ENCODE results near the gene TBC1D9.
"Not testable (repeated sequence)": the region's sequence is repeated elsewhere in the genome, so short reads cannot be mapped to it uniquely, and the experiment has no call there.

Gene TBC1D9

DNA sequence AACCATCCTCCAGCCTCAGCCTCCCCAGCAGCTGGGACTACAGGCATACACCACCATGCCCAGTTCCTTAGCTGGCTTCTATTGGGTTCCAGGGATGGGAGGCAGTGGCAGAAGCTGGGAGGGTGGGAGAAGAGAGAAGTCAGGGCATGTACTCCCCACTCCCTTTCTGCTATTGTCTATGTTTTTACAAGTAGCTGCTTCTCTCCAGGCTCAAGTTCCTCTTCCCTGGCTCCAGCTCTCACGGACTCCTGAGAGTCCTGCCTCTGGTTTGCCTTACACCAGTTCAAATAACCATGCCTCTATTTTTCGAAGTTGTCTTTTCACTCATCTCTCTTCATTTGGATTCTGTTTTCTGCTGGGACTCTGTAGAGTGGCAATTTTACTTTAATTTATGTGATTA lies 2.9 kb downstream of the TBC1D9 start:
- Histone ChIP-seq H3K9ac (ENCODE audit: low read depth, low read length) (no peak overlapping the region), H3K4me1 (ENCODE audit: control insufficient read depth, insufficient read depth, low read length) (peaks cover 8% of the 10 kb centered on the region), H3K27ac (ENCODE audit: low read depth, low read length) (no peak overlapping the region), H3K4me3 (ENCODE audit: low read depth, low read length) (no peak overlapping the region), H3K9me3 (ENCODE audit: control insufficient read depth, insufficient read depth, low read length) (no peaks in the 10 kb centered on the region), H3K36me3 (ENCODE audit: control insufficient read depth, insufficient read depth, low read length) (no peaks in the 10 kb centered on the region), H3K27me3 (ENCODE audit: control insufficient read depth, insufficient read depth, low read length) (peaks cover 60% of the 10 kb centered on the region)

DNA sequence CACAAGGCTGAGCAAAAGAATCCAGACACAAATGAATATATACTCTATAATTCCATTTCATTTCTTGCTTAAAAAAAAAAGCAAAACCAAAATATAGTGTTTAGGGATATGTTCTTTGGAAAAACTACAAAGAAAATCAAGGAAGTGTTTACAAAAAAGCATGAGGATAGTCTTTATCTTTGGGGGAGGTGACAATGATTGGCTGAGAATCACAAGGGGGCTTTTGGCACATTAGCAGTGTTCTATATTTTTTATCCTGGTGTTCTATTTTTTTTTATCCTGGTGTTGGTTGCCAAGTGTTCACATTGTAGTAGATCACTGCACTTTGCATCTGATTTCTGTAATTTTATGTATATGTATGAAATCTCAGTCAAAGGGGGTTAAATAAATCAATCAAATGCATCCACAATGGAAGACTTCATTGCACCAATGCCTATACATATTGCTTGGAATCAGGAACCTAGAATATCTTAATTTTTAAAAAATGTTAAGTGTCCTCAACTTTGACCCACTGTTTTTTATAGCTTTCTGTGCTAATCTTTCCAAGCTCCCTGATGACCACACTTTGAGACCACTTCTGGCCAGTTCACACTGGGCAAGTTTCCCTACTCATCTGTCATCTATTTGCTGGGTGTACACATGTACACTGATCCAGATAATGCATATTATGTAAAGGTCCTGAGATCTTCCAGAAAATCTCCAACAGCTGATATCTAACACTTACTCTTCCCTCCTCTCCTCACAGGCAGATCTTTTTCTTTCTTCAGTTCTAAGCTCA lies 3.7 kb downstream of the TBC1D9 start:
- Histone ChIP-seq H3K4me3 (ENCODE audit: low read depth, low read length) (no peak overlapping the region), H3K4me1 (ENCODE audit: control insufficient read depth, insufficient read depth, low read length) (peaks cover 6% of the 10 kb centered on the region), H3K9ac (ENCODE audit: low read depth, low read length) (no peak overlapping the region), H3K27ac (ENCODE audit: low read depth, low read length) (no peak overlapping the region), H3K36me3 (ENCODE audit: control insufficient read depth, insufficient read depth, low read length) (no peaks in the 10 kb centered on the region), H3K9me3 (ENCODE audit: control insufficient read depth, insufficient read depth, low read length) (no peaks in the 10 kb centered on the region), H3K27me3 (ENCODE audit: control insufficient read depth, insufficient read depth, low read length) (peaks cover 52% of the 10 kb centered on the region)

DNA sequence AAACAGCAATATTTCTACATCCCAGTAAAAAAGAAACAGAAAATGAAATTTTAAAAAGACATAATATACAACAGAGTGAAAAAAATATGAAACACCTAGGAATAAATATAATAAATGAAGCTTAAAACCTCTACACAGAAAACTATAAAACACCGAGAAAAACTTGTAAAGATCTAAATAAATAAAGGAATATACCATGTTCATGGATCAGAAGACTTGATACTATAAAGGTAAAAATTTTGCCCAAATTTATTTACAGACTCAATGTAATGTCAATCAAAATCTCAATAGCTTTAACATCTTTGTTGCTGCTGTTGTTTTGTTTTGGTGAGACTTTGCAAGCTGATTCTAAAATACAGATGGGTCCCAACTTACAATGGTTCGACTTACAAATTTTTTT lies 5.7 kb downstream of the TBC1D9 start:
- H3K4me3 ChIP-seq (ENCODE audit: low read depth, low read length) = no peak overlapping the region
- no peak overlapping the region for H3K9ac ChIP-seq (ENCODE audit: low read depth, low read length)
- H3K9me3 ChIP-seq (ENCODE audit: control insufficient read depth, insufficient read depth, low read length) = no peaks in the 10 kb centered on the region
- H3K36me3 ChIP-seq (ENCODE audit: control insufficient read depth, insufficient read depth, low read length) = no peaks in the 10 kb centered on the region
- peaks cover 36% of the 10 kb centered on the region for H3K27me3 ChIP-seq (ENCODE audit: control insufficient read depth, insufficient read depth, low read length)
- H3K4me1 ChIP-seq (ENCODE audit: control insufficient read depth, insufficient read depth, low read length) = no peaks in the 10 kb centered on the region
- no peak overlapping the region for H3K27ac ChIP-seq (ENCODE audit: low read depth, low read length)

DNA sequence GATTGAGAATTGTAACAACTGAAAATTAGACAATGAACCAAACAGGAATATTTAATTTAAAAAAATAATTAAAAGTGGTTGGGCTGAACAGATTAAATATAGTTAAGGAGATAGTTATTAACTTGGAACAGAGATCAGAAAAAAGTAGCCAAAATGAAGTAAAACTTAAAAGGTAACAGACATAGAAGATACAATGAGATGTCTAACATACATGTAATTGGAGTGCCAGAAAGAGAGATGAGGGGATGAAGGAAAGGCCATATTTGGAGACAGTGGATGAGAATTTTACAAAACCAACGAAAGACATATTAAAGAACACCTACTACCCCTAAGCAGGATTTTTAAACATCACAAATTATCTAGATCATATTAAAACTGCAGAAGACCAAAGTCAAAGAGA lies 8.0 kb downstream of the TBC1D9 start:
- Histone ChIP-seq H3K9ac (ENCODE audit: low read depth, low read length) (no peak overlapping the region), H3K36me3 (ENCODE audit: control insufficient read depth, insufficient read depth, low read length) (no peaks in the 10 kb centered on the region), H3K27me3 (ENCODE audit: control insufficient read depth, insufficient read depth, low read length) (peaks cover 13% of the 10 kb centered on the region), H3K4me3 (ENCODE audit: low read depth, low read length) (no peak overlapping the region), H3K9me3 (ENCODE audit: control insufficient read depth, insufficient read depth, low read length) (no peaks in the 10 kb centered on the region), H3K27ac (ENCODE audit: low read depth, low read length) (no peak overlapping the region), H3K4me1 (ENCODE audit: control insufficient read depth, insufficient read depth, low read length) (peaks cover 14% of the 10 kb centered on the region)

DNA sequence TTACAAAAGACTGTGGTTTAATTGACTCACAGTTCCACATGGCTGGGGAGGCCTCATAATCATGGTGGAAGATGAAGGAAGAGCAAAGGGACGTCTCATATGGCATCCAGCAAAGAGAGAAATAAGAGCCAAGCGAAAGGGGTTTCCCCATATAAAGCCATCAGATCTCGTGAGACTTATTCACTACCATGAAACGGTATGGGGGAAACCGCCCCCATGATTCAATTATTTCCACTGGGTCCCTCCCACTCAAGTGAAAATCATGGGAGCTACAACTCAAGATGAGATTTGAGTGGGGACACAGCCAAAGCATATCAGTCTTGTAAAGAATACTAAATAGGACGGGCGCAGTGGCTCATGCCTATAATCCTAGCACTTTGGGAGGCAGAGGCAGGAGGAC lies 9.6 kb downstream of the TBC1D9 start:
- not testable (repeated sequence) for H3K27me3 ChIP-seq (ENCODE audit: control insufficient read depth, insufficient read depth, low read length); H3K27ac ChIP-seq (ENCODE audit: low read depth, low read length); H3K36me3 ChIP-seq (ENCODE audit: control insufficient read depth, insufficient read depth, low read length); H3K9me3 ChIP-seq (ENCODE audit: control insufficient read depth, insufficient read depth, low read length); H3K4me3 ChIP-seq (ENCODE audit: low read depth, low read length); H3K9ac ChIP-seq (ENCODE audit: low read depth, low read length)
- H3K4me1 ChIP-seq (ENCODE audit: control insufficient read depth, insufficient read depth, low read length) = peaks cover 20% of the 10 kb centered on the region

DNA sequence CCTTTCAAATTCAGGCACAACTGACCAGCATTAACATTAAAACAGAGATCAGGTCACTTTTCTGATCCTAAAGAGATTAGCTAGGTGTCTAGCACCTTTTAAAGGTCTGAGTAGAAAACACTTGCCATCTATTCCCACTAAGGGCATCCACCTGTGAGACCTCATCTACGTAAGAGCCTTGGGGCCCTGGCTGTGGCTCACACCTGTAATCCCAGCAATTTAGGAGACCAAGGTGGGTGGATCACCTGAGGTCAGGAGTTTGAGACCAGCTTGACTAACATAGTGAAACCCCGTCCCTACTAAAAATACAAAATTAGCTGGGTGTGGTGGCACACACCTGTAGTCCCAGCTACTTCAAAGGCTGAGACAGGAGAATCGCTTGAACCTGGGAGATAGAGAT lies 11.8 kb downstream of the TBC1D9 start:
- H3K9ac ChIP-seq (ENCODE audit: low read depth, low read length) = no peak overlapping the region
- H3K9me3 ChIP-seq (ENCODE audit: control insufficient read depth, insufficient read depth, low read length) = no peaks in the 10 kb centered on the region
- no peak overlapping the region for H3K4me3 ChIP-seq (ENCODE audit: low read depth, low read length)
- no peaks in the 10 kb centered on the region for H3K36me3 ChIP-seq (ENCODE audit: control insufficient read depth, insufficient read depth, low read length)
- no peak overlapping the region for H3K27ac ChIP-seq (ENCODE audit: low read depth, low read length)
- no peaks in the 10 kb centered on the region for H3K27me3 ChIP-seq (ENCODE audit: control insufficient read depth, insufficient read depth, low read length)
- H3K4me1 ChIP-seq (ENCODE audit: control insufficient read depth, insufficient read depth, low read length) = peaks cover 33% of the 10 kb centered on the region

DNA sequence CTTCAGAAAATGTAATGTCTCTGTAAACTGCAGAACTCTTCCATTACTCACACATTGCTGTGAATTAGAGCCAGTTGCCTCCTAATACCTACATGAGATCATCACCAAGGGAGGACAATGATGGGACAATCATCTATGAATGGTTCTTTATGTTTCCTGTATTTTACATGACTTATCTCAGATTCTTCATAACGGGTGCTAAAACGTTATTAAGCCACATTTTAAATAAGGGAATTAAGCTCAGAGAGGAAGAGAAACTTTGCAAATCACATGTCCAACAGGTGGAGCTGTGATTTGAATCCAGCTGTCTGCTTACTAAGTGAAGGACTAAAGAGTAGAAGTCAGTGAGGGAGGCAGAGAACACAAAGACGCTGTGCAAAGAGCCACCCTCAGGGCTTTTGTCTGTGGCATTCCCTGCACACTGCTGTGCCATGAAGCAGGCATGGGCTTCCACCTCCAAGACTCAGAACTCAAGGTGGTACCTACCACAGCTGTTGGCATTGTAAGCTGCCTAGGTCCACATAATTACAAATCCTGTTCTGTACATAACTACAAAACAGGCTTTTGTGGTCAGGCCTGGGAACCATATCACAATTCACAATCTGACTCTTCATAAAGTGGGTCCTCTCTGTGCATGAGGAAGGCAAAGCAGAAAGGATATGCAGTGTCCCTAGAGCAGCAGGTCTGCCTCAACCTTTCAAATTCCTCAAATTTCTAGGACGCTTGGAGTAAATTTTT lies 12.8 kb downstream of the TBC1D9 start:
- Histone ChIP-seq H3K9ac (ENCODE audit: low read depth, low read length) (no peak overlapping the region), H3K27ac (ENCODE audit: low read depth, low read length) (peak overlapping the region; percentile 36), H3K27me3 (ENCODE audit: control insufficient read depth, insufficient read depth, low read length) (no peaks in the 10 kb centered on the region), H3K36me3 (ENCODE audit: control insufficient read depth, insufficient read depth, low read length) (no peaks in the 10 kb centered on the region), H3K4me3 (ENCODE audit: low read depth, low read length) (no peak overlapping the region), H3K9me3 (ENCODE audit: control insufficient read depth, insufficient read depth, low read length) (no peaks in the 10 kb centered on the region), H3K4me1 (ENCODE audit: control insufficient read depth, insufficient read depth, low read length) (peaks cover 38% of the 10 kb centered on the region)

DNA sequence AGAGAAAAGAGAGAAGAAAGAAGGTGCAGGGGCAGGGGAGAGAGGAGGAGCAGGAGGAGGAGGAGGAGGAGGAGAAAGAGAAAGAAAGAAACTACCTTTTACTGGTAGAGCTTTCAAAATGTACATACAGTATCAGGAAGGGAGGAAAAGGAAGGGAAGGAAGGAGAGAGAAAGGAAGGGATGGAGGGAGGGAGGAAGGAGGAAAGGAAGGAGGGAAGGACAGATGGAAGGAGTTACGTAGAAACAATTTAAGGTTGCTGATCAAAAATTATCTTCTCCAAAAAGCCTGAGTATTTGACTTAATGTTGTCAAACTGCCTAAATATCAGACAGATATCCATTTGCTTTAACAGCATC lies 13.4 kb downstream of the TBC1D9 start:
- Histone ChIP-seq H3K4me3 (ENCODE audit: low read depth, low read length) (no peak overlapping the region), H3K36me3 (ENCODE audit: control insufficient read depth, insufficient read depth, low read length) (no peaks in the 10 kb centered on the region), H3K9ac (ENCODE audit: low read depth, low read length) (no peak overlapping the region), H3K9me3 (ENCODE audit: control insufficient read depth, insufficient read depth, low read length) (no peaks in the 10 kb centered on the region), H3K4me1 (ENCODE audit: control insufficient read depth, insufficient read depth, low read length) (peaks cover 43% of the 10 kb centered on the region), H3K27me3 (ENCODE audit: control insufficient read depth, insufficient read depth, low read length) (no peaks in the 10 kb centered on the region), H3K27ac (ENCODE audit: low read depth, low read length) (no peak overlapping the region)

DNA sequence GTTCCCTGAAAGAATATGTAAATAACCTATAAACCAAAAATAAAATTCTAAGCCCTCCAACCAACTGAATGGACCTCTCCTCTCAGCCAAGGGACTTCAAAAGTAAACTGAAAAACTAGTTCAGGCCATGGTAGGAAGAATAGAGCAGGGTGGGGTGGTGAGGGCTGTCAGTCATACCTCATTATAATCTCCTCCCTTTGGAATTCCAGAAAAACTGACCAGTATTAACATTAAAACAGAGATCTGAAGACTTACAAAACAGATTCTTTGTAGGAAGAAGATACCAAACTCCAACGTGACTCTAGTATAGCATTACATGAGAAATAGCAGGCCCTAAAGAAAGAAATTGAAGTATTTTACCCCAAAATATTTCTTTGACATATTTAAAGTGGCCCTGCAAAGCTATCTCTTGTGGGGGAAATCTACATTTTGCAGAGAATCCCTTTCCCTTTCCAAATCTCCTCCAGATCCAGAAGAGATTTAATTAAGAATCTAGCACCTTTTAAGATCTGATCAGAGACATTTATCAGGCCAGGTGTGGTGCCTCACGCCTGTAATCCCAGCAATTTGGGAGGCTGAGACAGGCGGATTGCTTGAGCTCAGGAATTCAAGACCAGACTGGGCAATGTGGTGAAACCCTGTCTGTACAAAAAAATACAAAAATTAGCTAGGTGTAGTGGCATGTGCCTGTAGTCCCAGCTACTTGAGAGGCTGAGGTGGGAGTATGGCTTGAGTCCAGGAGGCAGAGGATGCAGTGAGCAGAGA lies 15.1 kb downstream of the TBC1D9 start:
- Histone ChIP-seq H3K9ac (ENCODE audit: low read depth, low read length) (no peak overlapping the region), H3K9me3 (ENCODE audit: control insufficient read depth, insufficient read depth, low read length) (no peaks in the 10 kb centered on the region), H3K4me3 (ENCODE audit: low read depth, low read length) (no peak overlapping the region), H3K4me1 (ENCODE audit: control insufficient read depth, insufficient read depth, low read length) (peaks cover 56% of the 10 kb centered on the region), H3K27ac (ENCODE audit: low read depth, low read length) (peak overlapping the region; percentile 71), H3K36me3 (ENCODE audit: control insufficient read depth, insufficient read depth, low read length) (no peaks in the 10 kb centered on the region), H3K27me3 (ENCODE audit: control insufficient read depth, insufficient read depth, low read length) (no peaks in the 10 kb centered on the region)

DNA sequence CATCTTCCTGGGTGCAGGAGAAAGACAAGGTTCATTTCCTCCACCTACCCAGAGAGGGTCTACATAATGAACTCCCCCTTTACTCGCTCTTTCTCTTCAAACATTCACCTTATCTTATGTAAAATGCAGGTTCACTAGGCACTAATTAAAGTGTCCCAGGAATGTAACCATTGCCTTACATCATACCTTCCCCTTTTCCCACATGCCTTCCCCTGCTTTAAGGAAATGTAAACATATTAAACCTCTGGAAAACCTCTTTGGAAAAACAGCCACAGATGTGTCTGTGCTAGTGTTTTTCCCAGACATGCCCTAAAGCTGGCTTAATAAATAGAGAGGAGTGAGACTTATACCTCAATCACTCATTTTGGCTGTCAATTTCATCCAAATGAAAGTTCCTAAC lies 15.8 kb downstream of the TBC1D9 start:
- Histone ChIP-seq H3K27me3 (ENCODE audit: control insufficient read depth, insufficient read depth, low read length) (no peaks in the 10 kb centered on the region), H3K9me3 (ENCODE audit: control insufficient read depth, insufficient read depth, low read length) (no peaks in the 10 kb centered on the region), H3K4me3 (ENCODE audit: low read depth, low read length) (no peak overlapping the region), H3K27ac (ENCODE audit: low read depth, low read length) (peak overlapping the region; percentile 71), H3K4me1 (ENCODE audit: control insufficient read depth, insufficient read depth, low read length) (peaks cover 56% of the 10 kb centered on the region), H3K9ac (ENCODE audit: low read depth, low read length) (no peak overlapping the region), H3K36me3 (ENCODE audit: control insufficient read depth, insufficient read depth, low read length) (no peaks in the 10 kb centered on the region)

DNA sequence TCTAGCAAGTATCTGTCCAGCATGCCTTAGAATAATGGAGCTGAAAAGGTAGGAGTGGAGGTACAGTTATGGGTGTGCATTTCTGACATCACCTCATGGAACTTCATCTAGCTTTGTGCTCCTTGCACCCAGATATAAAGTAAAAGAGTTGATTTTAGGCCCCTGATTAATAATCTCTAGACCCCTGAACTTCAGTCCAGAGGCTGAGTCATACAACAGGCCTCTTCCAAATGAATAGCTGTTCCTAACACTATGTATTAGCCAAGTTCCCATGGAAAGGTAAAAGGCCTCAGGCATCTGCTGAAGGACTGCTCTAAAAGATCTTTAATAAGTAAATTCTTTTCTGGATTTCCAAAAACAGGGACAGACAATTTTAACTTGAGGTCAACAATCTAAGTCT lies 16.2 kb downstream of the TBC1D9 start:
- Histone ChIP-seq H3K9ac (ENCODE audit: low read depth, low read length) (no peak overlapping the region), H3K36me3 (ENCODE audit: control insufficient read depth, insufficient read depth, low read length) (no peaks in the 10 kb centered on the region), H3K4me3 (ENCODE audit: low read depth, low read length) (no peak overlapping the region), H3K9me3 (ENCODE audit: control insufficient read depth, insufficient read depth, low read length) (no peaks in the 10 kb centered on the region), H3K27me3 (ENCODE audit: control insufficient read depth, insufficient read depth, low read length) (no peaks in the 10 kb centered on the region), H3K27ac (ENCODE audit: low read depth, low read length) (peak overlapping the region; percentile 36), H3K4me1 (ENCODE audit: control insufficient read depth, insufficient read depth, low read length) (peaks cover 58% of the 10 kb centered on the region)

Data from HUES48 (cell line).